Measurements from ENCODE around the gene NGEF.
A peak's percentile ranks its signal among the peaks of the same experiment; 100 is the strongest.

The NGEF gene

DNA sequence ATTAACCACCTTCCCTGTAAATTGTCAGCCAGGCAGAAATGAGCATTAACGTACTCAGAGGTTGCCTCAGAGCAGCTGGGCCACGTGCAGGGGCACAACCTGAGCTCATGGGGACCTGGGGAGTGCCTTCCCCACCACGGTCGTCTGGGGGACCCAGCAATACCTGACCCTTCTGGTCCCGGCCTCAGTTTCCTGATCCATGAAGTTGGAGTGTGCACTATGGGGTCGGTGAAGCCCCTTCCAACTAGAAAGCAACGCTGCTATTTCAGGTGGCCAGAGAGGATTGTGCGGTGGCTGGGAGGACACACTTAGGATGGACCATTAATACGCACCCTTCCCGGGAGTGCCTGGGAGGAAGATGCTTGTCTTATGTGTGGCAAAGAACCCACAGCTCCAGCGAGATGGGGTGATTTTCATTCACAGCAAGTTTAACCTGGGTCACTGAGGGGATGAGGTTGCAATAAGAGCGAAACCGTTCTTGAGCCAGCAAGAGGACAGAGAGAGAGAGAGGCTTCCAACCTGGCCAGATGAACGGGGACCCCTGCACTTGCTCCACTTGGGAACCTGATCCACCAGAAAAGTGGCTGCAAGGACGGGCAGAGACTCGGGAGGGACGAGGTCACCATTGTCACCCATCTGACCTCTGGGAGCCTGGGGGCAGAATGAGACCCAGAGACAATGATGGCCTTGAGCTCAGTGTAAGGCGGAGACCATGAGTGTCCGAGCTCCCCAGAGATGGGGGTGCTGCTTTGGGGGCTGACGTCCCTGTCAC lies 36.2 kb downstream of the NGEF start:
- Mint-ChIP-seq H3K36me3 (no peaks in the 10 kb centered on the region), H3K9me3 (no peaks in the 10 kb centered on the region), H3K27me3 (no peaks in the 10 kb centered on the region), H3K27ac (no peak overlapping the region), H3K4me1 (peaks cover 3% of the 10 kb centered on the region), H3K4me3 (no peak overlapping the region)

DNA sequence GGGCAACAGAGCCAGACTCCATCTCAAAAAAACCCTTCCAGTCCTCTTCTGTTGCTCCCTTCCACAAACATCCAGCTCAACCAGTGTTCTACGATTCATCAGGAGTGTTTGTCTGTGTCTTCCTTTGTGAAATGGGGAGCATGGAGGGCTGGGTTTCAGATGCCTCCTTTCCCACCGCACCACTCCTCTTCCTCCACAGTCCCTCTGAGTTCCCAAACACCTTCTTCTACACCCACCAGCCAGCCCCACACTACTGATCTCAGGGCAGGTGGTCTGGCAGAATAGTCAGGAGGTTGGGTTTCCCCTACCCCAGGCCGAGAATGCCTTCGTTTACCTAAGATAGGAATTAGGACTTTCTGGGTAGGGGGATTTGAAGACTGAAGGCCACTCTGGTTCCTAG lies 36.9 kb downstream of the NGEF start:
- no peaks in the 10 kb centered on the region for H3K36me3 Mint-ChIP-seq
- H3K27ac Mint-ChIP-seq, result no peak overlapping the region
- H3K4me3 Mint-ChIP-seq, result no peak overlapping the region
- peaks cover 3% of the 10 kb centered on the region for H3K4me1 Mint-ChIP-seq
- no peaks in the 10 kb centered on the region for H3K27me3 Mint-ChIP-seq
- H3K9me3 Mint-ChIP-seq, result no peaks in the 10 kb centered on the region

DNA sequence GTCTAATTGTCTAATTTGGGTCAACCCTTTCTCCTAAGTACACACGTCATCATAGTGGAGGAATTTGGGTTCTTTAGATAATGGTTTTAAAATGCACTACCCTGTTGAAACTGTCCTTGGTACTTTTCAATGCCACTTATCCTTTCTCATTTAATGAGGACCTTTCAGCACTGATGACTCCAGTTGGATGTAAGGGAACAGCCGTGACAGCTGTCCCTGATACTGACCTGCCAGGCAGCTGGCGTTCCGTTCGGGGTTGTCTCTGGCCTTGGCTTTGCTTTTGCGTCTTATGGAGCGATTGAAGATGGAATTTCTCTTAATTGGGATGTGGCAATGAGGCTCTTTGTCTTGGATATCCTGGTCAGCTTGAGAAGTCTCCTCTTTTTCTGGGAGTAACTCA lies 38.7 kb downstream of the NGEF start:
- H3K27ac Mint-ChIP-seq, result no peak overlapping the region
- H3K9me3 Mint-ChIP-seq, result no peaks in the 10 kb centered on the region

DNA sequence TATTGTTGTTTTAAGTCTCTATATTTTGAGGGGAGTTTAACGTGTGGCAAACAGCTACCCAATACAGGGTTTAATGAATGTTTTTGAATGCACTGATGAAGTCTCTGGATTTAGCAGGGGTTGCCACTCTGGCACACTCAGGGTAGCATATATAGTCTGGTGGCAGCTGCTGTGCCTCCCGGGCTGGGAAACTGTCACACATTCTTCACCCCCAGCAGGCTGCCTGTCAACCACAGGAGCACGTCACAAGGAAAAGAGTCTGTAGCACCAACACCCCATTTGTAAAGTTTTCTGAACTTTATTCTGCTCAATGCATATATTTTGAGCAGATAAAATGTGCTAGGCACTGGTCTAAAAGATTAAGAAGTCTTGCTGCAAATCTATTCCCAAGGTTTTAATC lies 39.3 kb downstream of the NGEF start:
- H3K9me3 Mint-ChIP-seq, result no peaks in the 10 kb centered on the region
- no peaks in the 10 kb centered on the region for H3K4me1 Mint-ChIP-seq
- no peaks in the 10 kb centered on the region for H3K36me3 Mint-ChIP-seq
- no peak overlapping the region for H3K4me3 Mint-ChIP-seq
- no peaks in the 10 kb centered on the region for H3K27me3 Mint-ChIP-seq
- no peak overlapping the region for H3K27ac Mint-ChIP-seq

More for the DNA sequence above, 38.7 kb downstream of the NGEF start:
- H3K4me3 Mint-ChIP-seq, result no peak overlapping the region
- H3K36me3 Mint-ChIP-seq, result no peaks in the 10 kb centered on the region
- no peaks in the 10 kb centered on the region for H3K27me3 Mint-ChIP-seq
- H3K4me1 Mint-ChIP-seq, result no peaks in the 10 kb centered on the region

DNA sequence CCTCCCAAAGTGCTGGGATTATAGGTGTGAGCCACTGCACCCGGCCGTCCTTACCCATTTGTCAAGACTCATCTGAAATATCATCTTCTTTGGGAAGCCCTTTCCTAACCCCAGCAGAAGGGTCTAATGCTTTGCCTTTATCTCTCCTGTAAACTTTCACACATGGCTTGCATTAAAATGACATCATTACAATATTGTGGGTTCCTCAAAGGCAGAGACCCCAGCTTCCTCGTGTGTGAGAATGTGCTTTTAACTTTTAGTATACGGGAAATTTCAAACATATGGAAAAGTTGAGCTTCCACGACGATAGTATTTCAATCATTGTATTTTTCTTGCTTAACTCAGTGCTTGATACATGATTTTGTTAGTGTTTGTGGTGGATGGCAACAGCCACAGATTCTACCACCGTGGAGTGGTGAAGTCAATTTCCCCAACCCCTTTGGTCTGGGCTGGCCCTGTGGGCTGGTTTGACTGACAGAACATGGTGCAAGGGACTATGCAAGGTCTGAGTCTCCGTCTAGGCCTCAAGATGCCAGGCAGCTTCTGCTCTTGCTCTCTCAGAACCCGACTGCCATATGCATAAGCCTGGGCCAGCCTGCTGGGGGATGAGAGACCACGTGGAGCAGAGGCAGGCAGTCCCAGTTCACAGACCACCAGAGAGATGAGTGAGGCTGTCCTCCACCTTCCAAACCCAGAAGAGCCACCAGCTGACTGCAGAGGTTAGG lies 39.9 kb downstream of the NGEF start:
- H3K9me3 Mint-ChIP-seq, result no peaks in the 10 kb centered on the region
- no peak overlapping the region for H3K27ac Mint-ChIP-seq
- H3K4me3 Mint-ChIP-seq, result no peak overlapping the region
- no peaks in the 10 kb centered on the region for H3K36me3 Mint-ChIP-seq
- H3K27me3 Mint-ChIP-seq, result no peaks in the 10 kb centered on the region
- no peaks in the 10 kb centered on the region for H3K4me1 Mint-ChIP-seq

DNA sequence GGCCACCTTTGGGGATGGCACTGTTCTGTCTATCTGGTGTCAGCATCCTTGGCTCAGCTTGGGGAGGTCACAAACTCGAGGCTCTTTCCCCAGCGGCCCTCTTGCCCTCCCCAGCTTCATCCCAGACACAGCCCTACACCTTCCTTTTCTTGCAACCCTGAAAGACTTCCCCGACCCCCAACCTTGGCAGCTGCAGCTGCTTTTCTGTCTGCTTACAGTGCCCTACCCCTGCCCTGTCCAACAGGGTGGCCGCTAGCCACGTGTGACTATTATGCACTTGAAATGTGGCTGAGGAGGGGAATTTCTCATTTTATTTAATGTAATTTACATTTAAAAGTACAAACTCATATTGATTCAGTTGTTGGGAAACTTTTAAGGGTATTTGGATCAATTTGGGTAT lies 41.3 kb downstream of the NGEF start:
- no peaks in the 10 kb centered on the region for H3K27me3 Mint-ChIP-seq
- H3K36me3 Mint-ChIP-seq, result no peaks in the 10 kb centered on the region
- H3K9me3 Mint-ChIP-seq, result no peaks in the 10 kb centered on the region
- H3K4me3 Mint-ChIP-seq, result no peak overlapping the region
- no peak overlapping the region for H3K27ac Mint-ChIP-seq
- no peaks in the 10 kb centered on the region for H3K4me1 Mint-ChIP-seq

DNA sequence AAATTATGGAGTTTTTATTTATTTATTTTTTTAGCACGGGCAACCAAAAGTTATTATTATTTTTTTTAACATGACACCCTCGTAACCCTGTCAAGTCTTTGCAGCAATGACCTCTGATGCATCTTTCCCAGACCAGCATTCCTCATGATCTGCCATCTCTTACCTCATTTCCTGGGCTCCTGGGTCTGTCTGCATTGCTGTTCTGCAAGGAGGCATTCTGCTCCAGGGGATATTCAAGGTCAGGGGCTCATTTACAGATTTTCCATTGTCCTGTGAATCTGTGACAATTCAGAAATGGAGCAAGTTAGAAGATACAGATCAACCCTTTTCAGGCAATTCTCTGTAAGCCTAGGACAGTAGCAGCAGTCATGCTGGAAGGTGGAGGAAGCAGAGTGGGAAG lies 43.0 kb downstream of the NGEF start:
- Mint-ChIP-seq H3K4me1 (no peaks in the 10 kb centered on the region), H3K27ac (no peak overlapping the region), H3K9me3 (no peaks in the 10 kb centered on the region), H3K4me3 (no peak overlapping the region), H3K27me3 (no peaks in the 10 kb centered on the region), H3K36me3 (no peaks in the 10 kb centered on the region)

DNA sequence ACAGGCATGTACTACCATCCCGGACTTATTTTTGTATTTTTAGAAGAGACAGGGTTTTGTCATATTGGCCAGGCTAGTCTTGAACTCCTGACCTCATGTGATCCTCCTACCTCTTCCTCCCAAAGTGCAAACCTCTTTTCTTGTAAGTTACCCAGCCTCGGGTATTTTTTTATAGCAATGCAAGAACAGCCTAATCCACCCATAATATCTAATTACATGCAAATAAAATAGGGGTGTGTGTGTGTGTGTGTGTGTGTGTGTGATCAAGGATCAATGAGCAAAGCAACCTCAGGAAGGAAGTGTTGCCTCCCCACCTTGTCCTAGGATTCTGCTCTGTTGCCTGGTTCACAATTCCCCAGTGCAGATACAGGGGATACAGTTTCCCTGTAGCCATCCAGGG lies 45.6 kb downstream of the NGEF start:
- Mint-ChIP-seq H3K9me3 (no peaks in the 10 kb centered on the region), H3K4me3 (no peak overlapping the region), H3K4me1 (no peaks in the 10 kb centered on the region), H3K36me3 (no peaks in the 10 kb centered on the region), H3K27me3 (no peaks in the 10 kb centered on the region), H3K27ac (no peak overlapping the region)

DNA sequence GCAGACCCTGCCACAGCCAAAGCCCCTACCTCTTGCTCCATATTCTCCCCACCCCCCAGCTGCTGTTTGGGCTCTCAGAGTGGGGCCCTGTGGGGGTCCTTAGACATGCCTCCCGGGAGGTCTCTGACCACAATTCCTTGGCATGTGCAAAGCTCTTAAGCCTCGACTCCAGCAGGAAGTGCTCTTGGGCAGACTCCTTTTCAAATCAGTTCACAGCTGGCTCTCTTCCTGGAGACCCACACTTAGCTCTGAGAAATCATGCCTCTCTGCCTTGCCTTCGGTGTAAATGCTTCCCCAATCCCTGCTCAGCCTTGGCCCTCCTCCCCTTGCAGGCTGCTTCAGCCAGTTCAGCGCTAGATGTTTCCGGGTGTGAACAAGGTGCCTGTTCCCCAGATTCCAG lies 46.9 kb downstream of the NGEF start:
- no peak overlapping the region for H3K4me3 Mint-ChIP-seq
- no peaks in the 10 kb centered on the region for H3K9me3 Mint-ChIP-seq
- H3K27me3 Mint-ChIP-seq, result no peaks in the 10 kb centered on the region
- H3K4me1 Mint-ChIP-seq, result no peaks in the 10 kb centered on the region
- H3K27ac Mint-ChIP-seq, result no peak overlapping the region
- H3K36me3 Mint-ChIP-seq, result no peaks in the 10 kb centered on the region

DNA sequence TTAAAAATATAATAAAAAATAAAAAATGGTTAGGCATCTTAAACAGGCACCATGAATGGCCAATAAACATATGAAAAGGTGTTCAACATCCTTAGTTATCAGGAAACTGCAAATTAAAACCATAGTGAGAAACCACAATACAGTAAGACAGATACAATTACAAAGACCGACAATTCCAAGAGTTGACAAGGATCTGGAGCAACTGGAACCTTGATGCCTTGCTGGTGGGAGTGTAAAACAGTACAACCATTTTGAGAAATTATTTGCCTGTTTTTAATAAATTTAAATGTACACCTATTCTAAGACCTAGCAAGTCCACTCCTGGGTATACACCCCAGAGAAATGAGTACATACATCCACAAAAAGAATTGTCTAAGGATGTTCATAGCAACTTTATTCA lies 49.1 kb downstream of the NGEF start:
- Mint-ChIP-seq H3K4me3 (no peak overlapping the region), H3K9me3 (no peaks in the 10 kb centered on the region), H3K36me3 (no peaks in the 10 kb centered on the region), H3K27ac (no peak overlapping the region), H3K4me1 (no peaks in the 10 kb centered on the region), H3K27me3 (no peaks in the 10 kb centered on the region)

DNA sequence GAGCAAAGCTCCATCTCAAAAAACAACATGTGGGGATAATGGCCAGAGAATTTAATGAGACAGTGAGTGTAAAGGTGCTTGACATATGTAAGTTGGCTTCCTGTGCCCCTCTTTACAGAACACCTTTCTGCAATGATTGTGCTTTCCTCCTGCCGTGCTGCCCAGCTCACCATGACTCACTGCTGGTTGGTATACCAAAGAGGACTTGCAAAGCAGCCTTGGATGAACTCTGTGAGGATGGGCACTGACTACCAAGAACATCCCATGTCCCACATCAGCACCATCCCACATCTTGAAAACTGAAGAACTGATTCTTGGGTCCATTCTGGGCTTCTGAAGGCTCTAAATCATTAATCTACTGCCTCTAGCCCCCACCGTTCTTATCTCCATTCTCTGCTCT lies 52.2 kb downstream of the NGEF start:
- H3K36me3 Mint-ChIP-seq, result no peaks in the 10 kb centered on the region
- no peaks in the 10 kb centered on the region for H3K9me3 Mint-ChIP-seq
- H3K4me1 Mint-ChIP-seq, result no peaks in the 10 kb centered on the region
- no peak overlapping the region for H3K27ac Mint-ChIP-seq
- H3K4me3 Mint-ChIP-seq, result no peak overlapping the region
- H3K27me3 Mint-ChIP-seq, result no peaks in the 10 kb centered on the region

DNA sequence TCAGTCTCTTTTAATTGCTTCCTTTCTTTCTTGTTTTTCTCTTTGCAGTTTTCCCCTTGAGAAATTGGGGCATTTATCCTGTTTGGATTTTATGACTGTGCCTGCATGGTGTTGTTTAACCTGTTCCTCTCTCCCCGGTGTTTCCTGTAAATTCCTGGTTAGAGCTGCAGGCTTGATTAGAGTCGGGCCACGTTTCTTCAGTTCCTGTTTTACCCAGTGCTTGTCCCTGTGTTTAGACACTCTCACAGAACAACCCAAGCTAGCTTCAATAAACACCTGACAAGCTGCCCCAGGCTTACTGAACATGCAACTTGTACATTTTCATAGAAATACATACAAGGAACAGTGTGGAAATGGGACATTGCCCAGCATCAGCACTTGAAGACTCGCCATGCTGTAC lies 53.9 kb downstream of the NGEF start:
- no peaks in the 10 kb centered on the region for H3K27me3 Mint-ChIP-seq
- H3K4me3 Mint-ChIP-seq, result no peak overlapping the region
- no peaks in the 10 kb centered on the region for H3K9me3 Mint-ChIP-seq
- no peak overlapping the region for H3K27ac Mint-ChIP-seq
- H3K4me1 Mint-ChIP-seq, result no peaks in the 10 kb centered on the region
- H3K36me3 Mint-ChIP-seq, result no peaks in the 10 kb centered on the region

DNA sequence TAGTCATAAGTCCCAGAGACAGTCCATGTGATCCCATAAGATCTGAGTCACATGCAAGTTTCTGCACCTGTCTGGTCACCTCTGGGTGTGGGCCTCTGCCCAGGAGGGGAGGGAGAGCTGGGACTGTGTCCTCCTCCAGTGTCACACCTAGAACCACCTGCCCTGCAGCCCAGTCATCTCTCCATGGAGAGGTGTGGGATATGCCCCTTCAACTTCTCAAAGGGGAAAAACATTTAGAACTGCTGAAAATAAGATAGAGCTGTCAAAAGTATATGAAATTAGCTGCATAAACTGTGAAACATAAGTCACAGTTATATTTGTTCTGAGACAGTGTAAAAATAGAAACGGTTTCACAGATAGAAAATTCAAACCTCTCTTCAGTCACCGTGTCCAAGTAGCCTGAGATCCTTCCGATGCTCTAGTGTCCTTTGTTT lies 55.4 kb downstream of the NGEF start:
- peak overlapping the region; percentile 14 for H3K27ac Mint-ChIP-seq
- H3K9me3 Mint-ChIP-seq, result no peaks in the 10 kb centered on the region
- no peak overlapping the region for H3K4me3 Mint-ChIP-seq
- H3K27me3 Mint-ChIP-seq, result no peaks in the 10 kb centered on the region
- H3K4me1 Mint-ChIP-seq, result no peaks in the 10 kb centered on the region
- no peaks in the 10 kb centered on the region for H3K36me3 Mint-ChIP-seq

DNA sequence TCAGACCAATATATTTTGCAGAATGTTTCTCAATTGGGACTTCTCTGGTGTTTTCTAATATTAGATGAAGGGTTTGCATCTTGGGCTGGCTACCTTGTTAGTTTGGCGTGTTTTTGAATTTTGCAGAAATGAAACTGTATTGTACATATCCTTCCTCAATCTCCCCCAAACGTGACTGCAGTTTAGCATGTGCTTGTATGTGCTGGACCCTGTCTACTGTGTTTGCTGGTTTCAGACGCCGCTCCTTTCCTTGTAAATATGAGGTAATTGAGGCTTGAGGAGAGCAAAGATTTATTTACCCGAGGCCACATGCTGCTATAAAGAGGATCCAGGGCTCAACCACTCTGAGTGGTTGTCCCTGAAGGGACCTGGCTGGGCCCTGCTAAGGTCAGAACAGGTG lies 57.2 kb downstream of the NGEF start:
- Mint-ChIP-seq H3K9me3 (no peaks in the 10 kb centered on the region), H3K4me3 (no peak overlapping the region), H3K27ac (no peak overlapping the region), H3K36me3 (no peaks in the 10 kb centered on the region), H3K27me3 (no peaks in the 10 kb centered on the region), H3K4me1 (no peaks in the 10 kb centered on the region)

DNA sequence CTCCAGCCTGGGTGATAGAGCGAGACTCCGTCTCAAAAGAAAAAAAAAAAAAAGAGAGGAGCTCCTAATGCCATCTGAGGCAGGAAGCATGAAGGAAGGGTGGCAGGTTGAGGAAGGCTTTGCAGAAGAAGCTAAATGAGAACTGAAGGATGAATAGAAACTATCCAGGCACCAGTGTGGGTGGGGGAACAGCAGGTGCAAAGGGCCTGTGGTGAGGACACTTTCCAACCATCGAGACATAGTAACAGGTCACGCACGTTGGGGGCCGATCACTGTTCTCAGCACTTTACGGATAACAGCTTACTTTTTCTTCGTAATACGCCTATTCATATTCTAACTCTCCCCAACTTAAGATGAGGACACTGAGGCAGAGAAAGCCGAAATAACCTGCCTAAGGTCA lies 58.4 kb downstream of the NGEF start:
- H3K36me3 Mint-ChIP-seq, result no peaks in the 10 kb centered on the region
- no peaks in the 10 kb centered on the region for H3K9me3 Mint-ChIP-seq
- H3K4me3 Mint-ChIP-seq, result no peak overlapping the region
- H3K4me1 Mint-ChIP-seq, result no peaks in the 10 kb centered on the region
- no peak overlapping the region for H3K27ac Mint-ChIP-seq
- no peaks in the 10 kb centered on the region for H3K27me3 Mint-ChIP-seq

DNA sequence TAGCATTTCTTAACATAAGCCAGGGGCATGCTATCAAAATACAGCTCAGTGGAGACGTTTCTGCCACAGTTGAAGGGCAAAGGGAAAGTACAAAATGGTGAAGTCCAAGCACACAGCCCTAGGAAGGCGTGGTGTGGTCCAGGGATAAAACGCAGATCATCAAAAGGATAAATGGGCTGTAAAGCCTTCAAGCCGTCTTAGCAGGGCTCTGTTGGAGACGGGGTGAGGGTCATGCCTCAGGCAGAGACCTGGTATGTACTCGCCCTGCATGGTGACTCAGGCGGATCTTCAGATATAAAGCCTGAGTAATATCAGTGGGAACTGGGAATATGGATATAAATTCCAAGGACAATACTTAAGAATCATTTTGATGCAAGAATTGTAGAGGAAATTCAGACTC lies 61.2 kb downstream of the NGEF start:
- Mint-ChIP-seq H3K36me3 (no peaks in the 10 kb centered on the region), H3K4me3 (no peak overlapping the region), H3K27ac (no peak overlapping the region), H3K9me3 (no peaks in the 10 kb centered on the region), H3K27me3 (no peaks in the 10 kb centered on the region), H3K4me1 (no peaks in the 10 kb centered on the region)

DNA sequence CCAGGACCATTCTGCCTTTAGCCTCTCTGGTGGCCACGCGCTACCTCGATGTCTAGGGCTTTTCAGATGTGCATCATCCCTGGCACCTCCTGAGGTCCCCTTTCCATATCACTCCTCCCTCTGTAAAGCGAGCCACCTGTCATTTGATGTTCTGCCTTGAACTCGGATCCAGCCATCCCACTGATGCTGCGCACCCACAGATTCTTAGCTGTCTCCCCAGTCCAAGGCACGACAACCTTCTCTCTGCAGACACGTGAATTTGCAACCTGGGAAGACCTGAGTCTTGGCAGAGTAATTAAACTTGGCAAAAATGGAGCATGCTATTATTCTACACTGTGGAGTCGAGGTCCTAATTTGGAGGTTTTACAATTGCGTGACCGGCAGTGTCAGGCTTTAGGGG lies 61.9 kb downstream of the NGEF start:
- Mint-ChIP-seq H3K4me1 (no peaks in the 10 kb centered on the region), H3K27ac (no peak overlapping the region), H3K36me3 (no peaks in the 10 kb centered on the region), H3K9me3 (no peaks in the 10 kb centered on the region), H3K27me3 (no peaks in the 10 kb centered on the region), H3K4me3 (no peak overlapping the region)
